OCI-LY7 (cell line): ENCODE data around the gene HEATR5A. TPM values are rescaled to one million over a fixed set of nuclear protein-coding genes. Genes with fewer than 3 reads are reported as not detected.
"Not testable (repeated sequence)": the region's sequence is repeated elsewhere in the genome, so short reads cannot be mapped to it uniquely, and the experiment has no call there.

Experiments
- BruUV-seq: library from RNA; stranded (reverse); fragments of 400-500 nt; replicated peaks from 2 replicates; lab custom pipeline; 2021; lab: Mats Ljungman, UMichigan
- CTCF ChIA-PET: fragments of 300-600 bp; sonication (Branson Sonifier 250); formaldehyde crosslinking; loops from one replicate; lab custom pipeline; 2022; ENCODE audit warnings: antibody characterized with exemption; ENCODE audit not compliant: unreplicated experiment; lab: Charles Lee
- POLR2A ChIA-PET: fragments of 300-600 bp; sonication (Branson Sonifier 250); formaldehyde crosslinking; loops from one replicate; lab custom pipeline; 2022; ENCODE audit warnings: antibody characterized with exemption; lab: Charles Lee
- DNase-seq: peaks from one replicate; pipeline ENCODE4 v3.0.0-alpha.2; 2015; ENCODE audit warnings: low spot score
- H2AFZ ChIP-seq: fragments of 200-600 bp; sonication (generic), shearing (Covaris generic); 2 replicates; pipeline ENCODE4 v1.6.1; 2014; ENCODE audit warnings: mild to moderate bottlenecking, antibody characterized with exemption, low read length, moderate library complexity
- H3K27ac ChIP-seq: fragments of 200-600 bp; sonication (generic); 2 replicates; pipeline ENCODE4 v1.5.1; 2014; ENCODE audit warnings: mixed run types, low read depth, mild to moderate bottlenecking, moderate library complexity, low read length, inconsistent platforms; ENCODE audit not compliant: poor library complexity, severe bottlenecking
- H3K36me3 ChIP-seq: fragments of 200-600 bp; sonication (generic); 2 replicates; pipeline ENCODE4 v1.6.1; 2014; ENCODE audit warnings: mild to moderate bottlenecking, antibody characterized with exemption, low read length, moderate library complexity, mixed read lengths; ENCODE audit not compliant: insufficient read depth
- H3K4me1 ChIP-seq: fragments of 200-600 bp; sonication (generic); 2 replicates; pipeline ENCODE4 v1.5.1; 2014; ENCODE audit warnings: mild to moderate bottlenecking, low read length; ENCODE audit not compliant: insufficient read depth, poor library complexity, severe bottlenecking
- H3K4me2 ChIP-seq: fragments of 200-600 bp; sonication (generic); 2 replicates; pipeline ENCODE4 v1.6.1; 2014; ENCODE audit warnings: mild to moderate bottlenecking, low read length
- H3K4me3 ChIP-seq: fragments of 200-600 bp; sonication (generic); 2 replicates; pipeline ENCODE4 v1.5.1; 2014; ENCODE audit warnings: mild to moderate bottlenecking, low read depth, low read length; ENCODE audit not compliant: poor library complexity, severe bottlenecking
- H3K79me2 ChIP-seq: fragments of 200-600 bp; sonication (generic); 2 replicates; pipeline ENCODE4 v1.6.1; 2016; ENCODE audit warnings: low read depth, mild to moderate bottlenecking, low read length, moderate library complexity, mixed read lengths; ENCODE audit not compliant: insufficient read depth
- H3K9me2 ChIP-seq: fragments of 200-600 bp; sonication (generic); 2 replicates; pipeline ENCODE4 v1.6.1; 2016; ENCODE audit warnings: mild to moderate bottlenecking, low read length, mixed read lengths; ENCODE audit not compliant: insufficient read depth
- H3K9me3 ChIP-seq: fragments of 200-600 bp; sonication (generic); 2 replicates; pipeline ENCODE4 v1.6.1; 2014; ENCODE audit warnings: mild to moderate bottlenecking, mixed run types, low read length, mixed read lengths
- H4K20me1 ChIP-seq: fragments of 200-600 bp; sonication (generic); 2 replicates; pipeline ENCODE4 v1.6.1; 2014; ENCODE audit warnings: mild to moderate bottlenecking, antibody characterized with exemption, low read length, moderate library complexity, mixed read lengths; ENCODE audit not compliant: insufficient read depth
- EZH2phosphoT487 ChIP-seq: fragments of 200-600 bp; sonication (generic); IDR thresholded peaks from 2 replicates; pipeline ENCODE4 v1.6.1; 2018; ENCODE audit warnings: low read depth, borderline replicate concordance, mild to moderate bottlenecking, mixed run types, antibody characterized with exemption, low read length, moderate library complexity, mixed read lengths
- intact Hi-C: fragments of 100-400 bp; cut with micrococcal nuclease; formaldehyde crosslinking; loops from one replicate; pipeline ENCODE4 v1.10.0; 2022; ENCODE audit not compliant: unreplicated experiment
- total RNA-seq, 2 experiments: library from RNA; depleted of rRNA in 1 of 2; stranded (reverse); fragments of >200 nt in 1 of 2; shearing (Covaris generic) in 1 of 2; gene quantifications; 2 replicates each; pipeline ENCODE4 v1.2.3, GENCODE V29; 2014 to 2022
- TF ChIP-seq, protein P1 (sequence below): fragments of 200-600 bp; sonication (generic); conservative IDR thresholded peaks from 2 replicates; pipeline ENCODE4 v1.5.1; 2014; ENCODE audit warnings: mild to moderate bottlenecking, antibody characterized with exemption, low read length, moderate library complexity, mixed read lengths

The HEATR5A gene
- total RNA-seq, 2 experiments from 2014 or later = 12.0 to 16.2 TPM

- H3K4me2 ChIP-seq = no peak overlapping the region
- DNase-seq = no peak
- no peaks in the 10 kb centered on the region for H4K20me1 ChIP-seq
- H3K4me1 ChIP-seq = no peaks in the 10 kb centered on the region
- no peak overlapping the region for H3K27ac ChIP-seq
- BruUV-seq = no TSS peak
- ChIA-PET CTCF (no interaction called here), POLR2A (interaction anchor here (0.5 kb wide), 1 partner anchor 215 kb away, joined by 4 read pairs; no protein-coding TSS in a partner anchor)
- intact Hi-C loops = no loop called here
- no peak overlapping the region for H3K4me3 ChIP-seq
- TF ChIP-seq, protein P1, sequence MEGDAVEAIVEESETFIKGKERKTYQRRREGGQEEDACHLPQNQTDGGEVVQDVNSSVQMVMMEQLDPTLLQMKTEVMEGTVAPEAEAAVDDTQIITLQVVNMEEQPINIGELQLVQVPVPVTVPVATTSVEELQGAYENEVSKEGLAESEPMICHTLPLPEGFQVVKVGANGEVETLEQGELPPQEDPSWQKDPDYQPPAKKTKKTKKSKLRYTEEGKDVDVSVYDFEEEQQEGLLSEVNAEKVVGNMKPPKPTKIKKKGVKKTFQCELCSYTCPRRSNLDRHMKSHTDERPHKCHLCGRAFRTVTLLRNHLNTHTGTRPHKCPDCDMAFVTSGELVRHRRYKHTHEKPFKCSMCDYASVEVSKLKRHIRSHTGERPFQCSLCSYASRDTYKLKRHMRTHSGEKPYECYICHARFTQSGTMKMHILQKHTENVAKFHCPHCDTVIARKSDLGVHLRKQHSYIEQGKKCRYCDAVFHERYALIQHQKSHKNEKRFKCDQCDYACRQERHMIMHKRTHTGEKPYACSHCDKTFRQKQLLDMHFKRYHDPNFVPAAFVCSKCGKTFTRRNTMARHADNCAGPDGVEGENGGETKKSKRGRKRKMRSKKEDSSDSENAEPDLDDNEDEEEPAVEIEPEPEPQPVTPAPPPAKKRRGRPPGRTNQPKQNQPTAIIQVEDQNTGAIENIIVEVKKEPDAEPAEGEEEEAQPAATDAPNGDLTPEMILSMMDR = no peak
- no peak for TF ChIP-seq EZH2phosphoT487
- H3K79me2 ChIP-seq = no peaks in the 10 kb centered on the region
- H2AFZ ChIP-seq = no peak overlapping the region
- H3K9me2 ChIP-seq = no peaks in the 10 kb centered on the region
- no peaks in the 10 kb centered on the region for H3K9me3 ChIP-seq
- no peaks in the 10 kb centered on the region for H3K36me3 ChIP-seq
Measured at GRCh38 chr14:31320216-31320615, 100.1 kb downstream of the HEATR5A start.

DNA sequence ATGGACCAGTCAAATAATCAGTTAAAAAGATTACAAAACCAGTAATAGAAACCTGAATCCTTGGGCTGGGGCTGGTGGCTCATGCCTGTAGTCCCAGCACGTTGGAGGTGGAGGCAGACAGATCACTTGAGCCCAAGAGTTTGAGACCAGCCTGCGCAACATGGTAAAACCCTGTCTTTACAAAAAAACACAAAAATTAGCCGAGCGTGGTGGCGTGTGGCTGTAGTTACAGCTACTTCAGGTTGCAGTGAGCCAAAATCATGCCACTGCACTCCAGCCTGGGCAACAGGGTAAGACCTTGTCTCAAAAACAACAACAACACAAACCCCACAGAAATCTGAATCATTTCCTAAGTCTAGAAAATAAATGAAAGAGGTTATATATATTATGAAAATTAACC is 100.6 kb downstream of the HEATR5A start:
- ChIA-PET CTCF (no interaction called here), POLR2A (interaction anchor here (0.5 kb wide), 1 partner anchor 215 kb away, joined by 4 read pairs; no protein-coding TSS in a partner anchor)
- no peaks in the 10 kb centered on the region for H3K9me3 ChIP-seq
- H3K9me2 ChIP-seq = no peaks in the 10 kb centered on the region
- no peak overlapping the region for H3K4me3 ChIP-seq
- no peak for DNase-seq
- no peak overlapping the region for H2AFZ ChIP-seq
- intact Hi-C loops = no loop called here
- no peak overlapping the region for H3K27ac ChIP-seq
- no peak for TF ChIP-seq EZH2phosphoT487
- TF ChIP-seq, protein P1 = no peak
- no TSS peak for BruUV-seq
- H3K4me2 ChIP-seq = no peak overlapping the region
- no peaks in the 10 kb centered on the region for H3K79me2 ChIP-seq
- no peaks in the 10 kb centered on the region for H3K4me1 ChIP-seq
- H4K20me1 ChIP-seq = no peaks in the 10 kb centered on the region
- H3K36me3 ChIP-seq = no peaks in the 10 kb centered on the region

DNA sequence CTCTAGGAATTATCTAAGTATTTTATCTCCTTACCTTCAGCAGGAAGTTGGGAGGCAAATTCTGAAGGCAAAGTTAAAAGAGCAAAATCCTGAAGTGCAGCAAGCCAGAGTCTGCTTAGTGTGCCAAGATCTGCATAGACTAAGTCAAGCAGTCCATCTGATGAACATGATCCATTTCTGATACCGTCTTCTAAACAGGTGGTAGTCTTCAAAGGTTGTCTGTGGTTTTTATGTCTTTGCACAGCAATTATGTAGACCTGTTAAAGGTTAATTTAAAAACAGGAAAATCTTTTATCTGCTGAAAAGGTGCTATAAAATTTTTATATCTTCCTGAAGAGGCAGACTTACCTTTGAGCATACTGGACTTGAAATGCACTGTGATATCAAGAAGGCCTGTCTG is 107.4 kb downstream of the HEATR5A start:
- no peak overlapping the region for H2AFZ ChIP-seq
- H3K27ac ChIP-seq = no peak overlapping the region
- DNase-seq = no peak
- ChIA-PET CTCF (no interaction called here), POLR2A (no interaction called here)
- BruUV-seq = no TSS peak
- intact Hi-C loops = no loop called here
- peaks cover 9% of the 10 kb centered on the region; the same call in 1 of the 2 replicates for H3K36me3 ChIP-seq
- H3K79me2 ChIP-seq = no peaks in the 10 kb centered on the region
- TF ChIP-seq EZH2phosphoT487 = no peak
- TF ChIP-seq, protein P1 = no peak
- no peak overlapping the region for H3K4me2 ChIP-seq
- no peak overlapping the region for H3K4me3 ChIP-seq
- no peaks in the 10 kb centered on the region for H3K4me1 ChIP-seq
- H4K20me1 ChIP-seq = no peaks in the 10 kb centered on the region
- H3K9me3 ChIP-seq = no peaks in the 10 kb centered on the region
- H3K9me2 ChIP-seq = no peaks in the 10 kb centered on the region

DNA sequence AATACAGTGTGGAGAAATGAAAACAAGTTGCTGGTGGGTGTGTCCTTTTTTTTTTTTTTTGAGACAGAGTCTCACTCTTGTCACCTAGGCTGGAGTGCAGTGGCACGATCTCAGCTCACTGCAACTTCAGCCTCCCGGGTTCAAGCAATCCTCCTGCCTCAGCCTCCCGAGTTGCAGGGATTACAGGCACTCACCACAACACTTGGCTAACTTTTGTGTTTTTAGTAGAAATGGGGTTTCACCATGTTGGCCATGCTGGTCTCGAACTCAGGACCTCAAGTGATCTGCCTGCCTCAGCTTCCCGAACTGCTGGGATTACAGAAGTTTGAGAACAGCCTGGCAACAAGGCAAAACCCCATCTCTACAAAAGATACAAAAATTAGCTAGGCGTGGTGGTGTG is 108.0 kb downstream of the HEATR5A start:
- H2AFZ ChIP-seq, H3K4me1 ChIP-seq, H3K27ac ChIP-seq, H3K4me2 ChIP-seq, intact Hi-C loops, BruUV-seq, CTCF ChIA-PET, H4K20me1 ChIP-seq, H3K9me3 ChIP-seq, DNase-seq, H3K9me2 ChIP-seq, POLR2A ChIA-PET, H3K36me3 ChIP-seq, H3K79me2 ChIP-seq, H3K4me3 ChIP-seq: not testable (repeated sequence)
